Inflammatory macrophage (primary cell): ENCODE data around the gene COL5A1.
A peak's percentile ranks its signal among the peaks of the same experiment; 100 is the strongest.

Experiments
- DNase-seq, 2 donors: peaks; one replicate each; pipeline ENCODE4 v3.0.0-alpha.2; 2020 to 2022

Gene COL5A1

GRCh38 chr9:134885001-134885678 is 243.5 kb downstream of the COL5A1 start:
- no peak for DNase-seq

- no peak for DNase-seq
Measured at GRCh38 chr9:134885679-134886412, 244.2 kb downstream of the COL5A1 start.

DNA sequence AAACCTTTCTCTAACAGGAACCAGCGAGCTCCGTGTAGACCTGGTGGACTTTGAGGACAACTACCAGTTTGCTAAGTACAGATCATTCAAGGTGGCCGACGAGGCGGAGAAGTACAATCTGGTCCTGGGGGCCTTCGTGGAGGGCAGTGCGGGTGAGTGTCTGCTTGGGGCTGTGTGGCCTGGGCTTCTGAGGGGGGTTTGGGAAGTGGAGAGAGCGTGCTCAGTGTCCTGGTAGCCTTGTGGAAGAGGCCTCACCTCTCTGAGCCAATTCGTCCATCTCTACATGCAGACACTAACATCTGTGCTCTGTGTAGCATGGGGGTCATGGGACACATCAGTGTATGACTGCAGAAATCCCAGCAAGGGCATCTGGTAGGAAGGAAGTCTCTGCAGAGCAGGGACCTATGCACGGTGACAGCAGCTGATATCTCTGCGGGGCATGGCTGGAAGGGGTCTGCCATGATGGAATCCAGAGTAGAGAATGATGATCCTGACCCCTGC is 244.9 kb downstream of the COL5A1 start:
- no peak for DNase-seq

DNA sequence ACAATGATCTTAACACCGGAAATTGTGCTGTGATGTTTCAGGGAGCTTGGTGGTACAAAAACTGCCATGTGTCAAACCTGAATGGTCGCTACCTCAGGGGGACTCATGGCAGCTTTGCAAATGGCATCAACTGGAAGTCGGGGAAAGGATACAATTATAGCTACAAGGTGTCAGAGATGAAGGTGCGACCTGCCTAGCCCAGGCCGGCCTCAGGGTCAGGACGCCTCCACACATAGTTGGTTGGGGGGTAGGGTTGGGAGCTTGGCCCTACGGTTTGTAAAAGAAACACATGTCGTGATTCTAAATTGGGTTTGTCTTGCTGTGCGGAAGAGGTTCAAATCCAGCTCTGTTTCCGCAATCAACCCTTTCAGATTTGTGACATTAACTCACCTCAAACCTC is 245.6 kb downstream of the COL5A1 start:
- DNase-seq = no peak

GRCh38 chr9:134887686-134888602 is 246.3 kb downstream of the COL5A1 start:
- peak in 1 of 2 donors; percentile 34 for DNase-seq

- no peak for DNase-seq
Measured at GRCh38 chr9:134888603-134889190, 247.1 kb downstream of the COL5A1 start.

DNA sequence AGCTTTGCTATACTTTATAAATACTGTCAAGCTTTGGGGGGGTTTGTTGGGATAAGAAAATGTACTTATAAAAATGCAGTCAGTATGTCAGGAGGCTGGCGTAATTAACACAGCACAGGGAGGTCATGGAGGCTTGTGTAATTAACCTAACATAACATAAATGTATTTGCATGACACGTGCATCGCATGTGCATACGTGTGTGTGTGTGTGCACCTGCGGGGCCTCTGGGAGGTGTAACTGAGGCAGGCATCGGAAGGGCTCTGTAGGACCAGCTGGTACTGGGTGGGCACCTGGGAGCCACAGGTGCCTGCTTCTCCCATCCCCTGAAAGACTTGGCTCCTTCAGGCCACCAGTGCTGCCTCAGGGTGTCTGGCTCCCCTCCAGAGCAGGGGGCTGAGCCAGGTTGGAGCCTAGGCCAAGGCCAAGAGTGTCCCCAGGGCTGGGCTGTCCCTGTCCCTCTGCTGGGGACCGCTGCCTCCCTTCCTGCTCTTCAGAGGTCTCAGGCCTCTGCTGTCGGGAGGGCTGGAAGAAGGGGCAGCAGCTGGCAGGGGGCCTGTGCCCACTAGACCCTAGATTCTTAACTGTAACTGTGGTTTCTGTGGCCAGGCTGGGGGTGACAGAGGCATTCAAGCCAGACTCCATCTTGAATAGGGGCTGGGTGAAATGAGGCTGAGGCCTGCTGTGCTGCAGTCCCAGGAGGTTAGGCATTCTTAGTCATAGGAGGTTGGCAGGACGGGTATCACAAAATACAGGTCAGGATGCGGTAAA is 248.0 kb downstream of the COL5A1 start:
- DNase-seq = no peak

DNA sequence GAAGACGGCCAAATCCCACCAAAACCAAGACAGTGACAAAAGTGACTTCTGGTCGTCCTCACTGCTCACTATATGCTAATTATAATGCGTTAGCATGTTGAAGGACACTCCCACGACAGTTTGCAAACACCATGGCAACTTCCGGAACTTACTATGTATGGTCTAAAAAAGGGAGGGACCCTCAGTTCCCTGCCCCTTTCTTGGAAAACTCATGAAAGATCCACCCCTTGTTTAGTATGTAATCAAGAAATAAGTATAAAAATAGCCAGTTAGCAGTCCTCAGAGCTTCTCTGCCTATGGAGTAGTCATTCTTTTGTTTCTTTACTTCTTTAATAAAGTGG is 248.5 kb downstream of the COL5A1 start:
- DNase-seq = no peak

DNA sequence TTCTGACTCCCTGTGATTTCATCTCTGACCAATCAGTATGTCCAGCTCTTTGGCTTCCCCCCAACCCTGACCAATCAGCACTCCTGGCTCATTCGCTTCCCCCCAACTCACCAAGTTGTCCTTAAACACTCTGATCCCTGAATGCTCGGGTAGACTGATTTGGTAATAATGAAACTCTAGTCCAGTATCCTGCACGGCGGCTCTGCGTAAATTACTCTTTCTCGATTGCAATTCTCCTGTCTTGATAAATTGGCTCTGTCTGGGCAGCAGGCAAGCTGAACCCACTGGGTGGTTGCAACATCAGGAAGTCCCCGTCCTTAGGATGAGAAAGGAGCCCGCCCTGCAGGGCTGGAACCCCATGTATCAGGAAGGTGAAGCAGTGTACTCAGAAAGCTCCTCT is 249.4 kb downstream of the COL5A1 start:
- DNase-seq = no peak

- DNase-seq = peak in 1 of 2 donors; percentile 13
Measured at GRCh38 chr9:134891713-134892112, 250.1 kb downstream of the COL5A1 start.

GRCh38 chr9:134892221-134892620 is 250.6 kb downstream of the COL5A1 start:
- no peak for DNase-seq

DNA sequence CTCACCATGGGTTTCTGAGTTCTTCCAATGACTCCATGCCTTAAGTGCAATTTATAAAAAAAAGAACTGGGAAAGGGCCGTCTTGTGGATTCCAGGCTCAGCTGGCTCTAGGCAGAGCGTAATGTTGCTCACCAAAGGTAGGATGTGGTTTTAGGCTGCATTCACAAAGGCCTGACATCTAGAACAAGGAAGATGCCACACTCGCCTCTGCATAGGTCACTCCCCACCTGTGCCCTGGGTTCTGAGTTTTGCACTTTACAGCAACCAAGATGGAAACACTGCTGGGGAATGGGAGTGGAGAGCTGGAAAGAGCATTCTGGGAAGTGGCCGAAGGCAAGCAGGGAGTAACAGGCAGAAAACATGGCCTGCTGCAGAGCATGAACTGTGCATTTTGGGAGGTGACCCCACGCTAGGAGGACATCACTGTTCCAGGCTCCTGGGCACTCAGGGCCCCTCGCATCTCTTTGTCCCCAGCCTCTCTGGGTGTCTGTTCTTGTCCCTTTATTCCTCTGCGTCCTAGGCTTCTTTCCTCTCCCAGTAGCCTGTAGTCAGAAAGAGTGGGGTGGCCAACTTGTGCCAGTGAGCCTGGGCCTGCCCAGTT is 251.3 kb downstream of the COL5A1 start:
- DNase-seq = no peak
